MM.1S (cell line): Measurements from ENCODE around the gene BZW2.

Experiments
- DNase-seq: peaks from one replicate; pipeline ENCODE4 v3.0.0-alpha.2; 2015
- H2AFZ ChIP-seq: fragments of 300-600 bp; sonication (generic); 2 replicates; pipeline ENCODE4 v1.6.0; 2016; ENCODE audit warnings: antibody characterized with exemption, low read length
- H3F3A ChIP-seq: fragments of 300-600 bp; sonication (generic); 2 replicates; pipeline ENCODE4 v1.6.1; 2016; ENCODE audit warnings: mild to moderate bottlenecking, antibody characterized with exemption, low read length, moderate library complexity, mixed read lengths; ENCODE audit not compliant: insufficient read depth
- H3K27ac ChIP-seq: fragments of 300-600 bp; sonication (generic); 2 replicates; pipeline ENCODE4 v1.5.1; 2016; ENCODE audit warnings: mild to moderate bottlenecking, low read length
- H3K27me3 ChIP-seq: fragments of 300-600 bp; sonication (generic); replicated peaks from 2 replicates; pipeline ENCODE4 v1.6.0; 2016; ENCODE audit warnings: low read length; ENCODE audit not compliant: insufficient read depth
- H3K36me3 ChIP-seq: fragments of 300-600 bp; sonication (generic); replicated peaks from 2 replicates; pipeline ENCODE4 v1.6.1; 2016; ENCODE audit warnings: mild to moderate bottlenecking, low read length, mixed read lengths; ENCODE audit not compliant: insufficient read depth
- H3K4me1 ChIP-seq: fragments of 300-600 bp; sonication (generic); 2 replicates; pipeline ENCODE4 v1.6.1; 2016; ENCODE audit warnings: low read length, mixed read lengths
- H3K4me2 ChIP-seq: fragments of 300-600 bp; sonication (generic); 2 replicates; pipeline ENCODE4 v1.6.0; 2016; ENCODE audit warnings: low read depth, low read length
- H3K4me3 ChIP-seq: fragments of 300-600 bp; sonication (generic); 2 replicates; pipeline ENCODE4 v1.5.1; 2016; ENCODE audit warnings: low read length, mixed read lengths
- H3K79me2 ChIP-seq: fragments of 300-600 bp; sonication (generic); 2 replicates; pipeline ENCODE4 v1.6.1; 2016; ENCODE audit warnings: mixed run types, low read length, mixed read lengths
- H3K9ac ChIP-seq: fragments of 300-600 bp; sonication (generic); 2 replicates; pipeline ENCODE4 v1.6.1; 2016; ENCODE audit warnings: low read length, mixed read lengths
- H3K9me2 ChIP-seq: fragments of 300-600 bp; sonication (generic); replicated peaks from 2 replicates; pipeline ENCODE4 v1.6.1; 2016; ENCODE audit warnings: mild to moderate bottlenecking, low read length, mixed read lengths; ENCODE audit not compliant: insufficient read depth
- H3K9me3 ChIP-seq: fragments of 300-600 bp; sonication (generic); replicated peaks from 2 replicates; pipeline ENCODE4 v1.6.1; 2016; ENCODE audit warnings: mild to moderate bottlenecking, low read length, mixed read lengths; ENCODE audit not compliant: insufficient read depth
- H4K20me1 ChIP-seq: fragments of 300-600 bp; sonication (generic); 2 replicates; pipeline ENCODE4 v1.6.1; 2016; ENCODE audit warnings: mild to moderate bottlenecking, low read length, moderate library complexity, mixed read lengths; ENCODE audit not compliant: insufficient read depth
- EZH2 ChIP-seq: fragments of 300-600 bp; sonication (generic); optimal IDR thresholded peaks from 2 replicates; pipeline ENCODE3; 2017; ENCODE audit warnings: low read depth, mild to moderate bottlenecking, antibody characterized with exemption, low read length, mixed read lengths
- EZH2phosphoT487 ChIP-seq: fragments of 300-600 bp; sonication (generic); IDR thresholded peaks from 2 replicates; pipeline ENCODE4 v1.6.1; 2018; ENCODE audit warnings: antibody characterized with exemption, low read length
- TF ChIP-seq, protein P1 (sequence below): fragments of 300-600 bp; sonication (generic); IDR thresholded peaks from 2 replicates; pipeline ENCODE4 v1.5.1; 2016; ENCODE audit warnings: antibody characterized with exemption, low read length, mixed read lengths

BZW2 gene

DNA sequence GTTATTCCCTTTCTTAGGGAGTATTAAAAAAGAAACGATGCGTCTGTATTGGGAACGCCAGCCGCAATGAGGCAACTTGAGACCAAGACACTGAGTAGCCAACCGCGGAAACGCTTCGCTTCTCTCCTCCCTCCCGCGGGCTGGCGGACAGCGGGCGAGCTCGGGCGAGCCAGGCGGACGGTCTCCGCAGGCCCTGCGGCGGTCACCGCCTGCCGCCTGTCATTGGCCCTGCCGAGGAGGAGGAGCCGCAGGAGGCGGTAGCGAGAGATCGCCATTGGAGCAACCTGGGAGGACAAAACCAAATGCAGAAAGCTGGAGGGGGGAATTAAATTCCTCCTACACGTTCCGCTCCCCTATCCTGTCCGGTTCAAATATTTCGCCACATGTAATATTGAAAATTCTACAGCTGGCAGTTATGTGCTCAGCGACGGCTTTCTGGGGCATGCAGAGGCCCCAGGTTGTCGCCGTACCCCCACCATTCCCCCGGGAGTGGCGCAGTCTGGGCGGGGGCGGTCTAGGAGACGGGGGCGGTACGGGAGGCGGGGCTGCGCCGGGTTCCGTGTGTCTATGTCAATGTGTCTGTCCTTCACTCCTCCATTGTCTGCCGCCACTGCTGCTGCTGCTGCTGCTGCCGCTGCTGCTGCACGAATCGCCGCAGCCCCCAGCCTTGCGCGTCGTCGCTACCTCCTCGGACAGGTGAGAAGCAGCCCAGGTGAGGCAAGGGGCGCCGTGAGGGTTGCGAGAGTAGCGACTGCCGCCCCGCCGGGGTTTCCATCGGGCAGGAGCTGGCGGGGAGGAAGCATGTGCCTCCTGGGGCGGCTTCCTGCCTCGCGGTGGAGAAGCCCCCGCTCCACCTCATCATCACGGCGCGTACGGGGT, at the start of gene BZW2, which contains the start of gene ANKMY2:
Gene BZW2 (plus strand): TSS at position 589 of the 879 bp plus-strand sequence. CDS start 19,263 bp downstream, outside the sequence.
Gene ANKMY2 (minus strand): TSS at position 162 of the 879 bp plus-strand sequence. CDS start 181 bp downstream, outside the sequence.
- peak within 1 kb of the TSS; percentile 66; the same call in 1 of the 2 replicates for H3K27ac ChIP-seq
- H3K79me2 ChIP-seq = peaks cover 48% of the 10 kb centered on the region
- TF ChIP-seq EZH2phosphoT487 (no peak), EZH2 (no peak)
- TF ChIP-seq, protein P1, sequence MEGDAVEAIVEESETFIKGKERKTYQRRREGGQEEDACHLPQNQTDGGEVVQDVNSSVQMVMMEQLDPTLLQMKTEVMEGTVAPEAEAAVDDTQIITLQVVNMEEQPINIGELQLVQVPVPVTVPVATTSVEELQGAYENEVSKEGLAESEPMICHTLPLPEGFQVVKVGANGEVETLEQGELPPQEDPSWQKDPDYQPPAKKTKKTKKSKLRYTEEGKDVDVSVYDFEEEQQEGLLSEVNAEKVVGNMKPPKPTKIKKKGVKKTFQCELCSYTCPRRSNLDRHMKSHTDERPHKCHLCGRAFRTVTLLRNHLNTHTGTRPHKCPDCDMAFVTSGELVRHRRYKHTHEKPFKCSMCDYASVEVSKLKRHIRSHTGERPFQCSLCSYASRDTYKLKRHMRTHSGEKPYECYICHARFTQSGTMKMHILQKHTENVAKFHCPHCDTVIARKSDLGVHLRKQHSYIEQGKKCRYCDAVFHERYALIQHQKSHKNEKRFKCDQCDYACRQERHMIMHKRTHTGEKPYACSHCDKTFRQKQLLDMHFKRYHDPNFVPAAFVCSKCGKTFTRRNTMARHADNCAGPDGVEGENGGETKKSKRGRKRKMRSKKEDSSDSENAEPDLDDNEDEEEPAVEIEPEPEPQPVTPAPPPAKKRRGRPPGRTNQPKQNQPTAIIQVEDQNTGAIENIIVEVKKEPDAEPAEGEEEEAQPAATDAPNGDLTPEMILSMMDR = no peak

DNA sequence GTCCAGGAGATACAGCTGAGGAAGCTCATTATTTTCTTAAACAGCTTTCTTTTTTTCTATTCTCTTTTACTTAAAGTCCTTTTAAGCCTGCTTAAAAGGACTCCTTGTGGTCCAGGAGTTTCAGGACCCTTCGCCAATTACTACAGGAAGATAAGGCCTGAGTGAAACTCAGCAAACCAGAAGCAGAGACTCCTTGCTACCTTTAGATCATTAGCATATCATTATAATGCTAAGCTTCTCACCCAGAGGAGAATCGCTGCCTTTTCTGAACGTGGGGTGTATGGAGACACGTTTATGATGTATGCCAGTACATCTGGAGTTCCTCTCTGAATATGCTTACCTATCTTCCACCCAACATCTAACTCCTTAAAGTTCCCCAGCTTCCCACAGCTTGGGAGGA, 48.0 kb upstream of the BZW2 start:
- Histone ChIP-seq H3K9ac (no peak overlapping the region), H3K4me2 (no peak overlapping the region)

More for the DNA sequence above, at the start of gene BZW2, which contains the start of gene ANKMY2:
- H3K4me3 ChIP-seq = peak within 1 kb of the TSS; percentile 96
- no peaks in the 10 kb centered on the region for H3K9me3 ChIP-seq
- H3F3A ChIP-seq = 0 out of 2 replicates have a peak, but pooled peaks cover 4% of the 10 kb centered on the region
- H3K27me3 ChIP-seq = no peaks in the 10 kb centered on the region
- peak within 1 kb of the TSS; percentile 87 for H3K9ac ChIP-seq
- peaks cover 21% of the 10 kb centered on the region; the same call in 1 of the 2 replicates for H3K4me1 ChIP-seq
- H2AFZ ChIP-seq = peak within 1 kb of the TSS; percentile 95
- no peaks in the 10 kb centered on the region for H3K36me3 ChIP-seq
- H3K4me2 ChIP-seq = peak within 1 kb of the TSS; percentile 84
- H3K9me2 ChIP-seq = no peaks in the 10 kb centered on the region
- DNase-seq = peak; percentile 98
- peaks cover 15% of the 10 kb centered on the region; the same call in 1 of the 2 replicates for H4K20me1 ChIP-seq

GRCh38 chr7:16599860-16600259, 46.1 kb upstream of the BZW2 start:
- Histone ChIP-seq H3K36me3 (no peaks in the 10 kb centered on the region), H4K20me1 (no peaks in the 10 kb centered on the region), H3K27me3 (no peaks in the 10 kb centered on the region), H3K4me2 (no peak overlapping the region), H3F3A (no peaks in the 10 kb centered on the region), H3K9me2 (no peaks in the 10 kb centered on the region), H3K4me1 (no peaks in the 10 kb centered on the region), H3K4me3 (no peak overlapping the region), H3K9ac (no peak overlapping the region), H3K79me2 (no peaks in the 10 kb centered on the region), H3K9me3 (no peaks in the 10 kb centered on the region), H3K27ac (no peak overlapping the region), H2AFZ (no peak overlapping the region)
- DNase-seq = no peak
- no peak for TF ChIP-seq EZH2

More for the DNA sequence above, 48.0 kb upstream of the BZW2 start:
- H3K27me3 ChIP-seq = no peaks in the 10 kb centered on the region
- no peak overlapping the region for H2AFZ ChIP-seq
- no peaks in the 10 kb centered on the region for H3K4me1 ChIP-seq
- no peak for DNase-seq
- no peaks in the 10 kb centered on the region for H3K79me2 ChIP-seq
- no peaks in the 10 kb centered on the region for H4K20me1 ChIP-seq
- no peaks in the 10 kb centered on the region for H3K9me2 ChIP-seq
- no peaks in the 10 kb centered on the region for H3K36me3 ChIP-seq
- H3F3A ChIP-seq = no peaks in the 10 kb centered on the region
- no peak overlapping the region for H3K4me3 ChIP-seq
- no peak overlapping the region for H3K27ac ChIP-seq
- TF ChIP-seq, protein P1 = no peak
- no peak for TF ChIP-seq EZH2phosphoT487
- TF ChIP-seq EZH2 = no peak
- no peaks in the 10 kb centered on the region for H3K9me3 ChIP-seq

GRCh38 chr7:16603633-16604032, 42.3 kb upstream of the BZW2 start:
- TF ChIP-seq, protein P1 = no peak
- TF ChIP-seq EZH2 = no peak
- no peak overlapping the region for H3K27ac ChIP-seq
- no peaks in the 10 kb centered on the region for H4K20me1 ChIP-seq
- no peaks in the 10 kb centered on the region for H3K27me3 ChIP-seq
- H3K4me3 ChIP-seq = no peak overlapping the region
- no peaks in the 10 kb centered on the region for H3K79me2 ChIP-seq
- no peak overlapping the region for H3K4me2 ChIP-seq
- no peak overlapping the region for H2AFZ ChIP-seq
- no peak for DNase-seq
- no peaks in the 10 kb centered on the region for H3F3A ChIP-seq
- H3K9me3 ChIP-seq = no peaks in the 10 kb centered on the region
- H3K9ac ChIP-seq = no peak overlapping the region
- H3K9me2 ChIP-seq = no peaks in the 10 kb centered on the region
- H3K4me1 ChIP-seq = no peaks in the 10 kb centered on the region
- H3K36me3 ChIP-seq = no peaks in the 10 kb centered on the region
